ENCODE results near the gene PTH1R. TPM values are rescaled to one million over a fixed set of nuclear protein-coding genes. Genes with fewer than 3 reads are reported as not detected.

PTH1R gene
- polyA plus RNA-seq, 1 donor (not counting 4 experiments of a cell fraction or from before 2014, with no cell fraction given), result not detected

- peaks cover 5% of the 10 kb centered on the region for H3K4me1 ChIP-seq (ENCODE audit: control insufficient read depth, extremely low read depth, insufficient read depth, low read length)
- H3K27me3 ChIP-seq (ENCODE audit: control insufficient read depth, extremely low read depth, insufficient read depth, low read length), result peaks cover 47% of the 10 kb centered on the region
- H4K20me1 ChIP-seq (ENCODE audit: control insufficient read depth, extremely low read depth, insufficient read depth, low read length), result no peaks in the 10 kb centered on the region
- H3K9me3 ChIP-seq (ENCODE audit: control insufficient read depth, low read depth, low read length), result no peaks in the 10 kb centered on the region
- H3K27ac ChIP-seq (ENCODE audit: control insufficient read depth, insufficient read depth, low read length), result no peak overlapping the region
- no peak overlapping the region for H3K9ac ChIP-seq (ENCODE audit: control insufficient read depth, extremely low read depth, insufficient read depth, low read length)
- H3K79me2 ChIP-seq (ENCODE audit: control insufficient read depth, insufficient read depth, low read length), result no peaks in the 10 kb centered on the region
- DNase-seq (ENCODE audit: low read depth, low spot score) (no peak), FAIRE-seq (no peak)
- H3K36me3 ChIP-seq (ENCODE audit: control insufficient read depth in 2 of 2, extremely low read depth in 1 of 2, insufficient read depth in 2 of 2, low read length in 2 of 2), result no peaks in the 10 kb centered on the region
- TF ChIP-seq CTCF (optimal IDR thresholded peaks at IDR 0.05 in 1 of 3, IDR thresholded peaks at IDR 0.05 in 1 of 3, conservative IDR thresholded peaks at IDR 0.05 in 1 of 3; ENCODE audit: extremely low read depth in 1 of 3, insufficient read depth in 2 of 3, low read length in 3 of 3), result peak in 1 of 3 experiments; percentile 7
- TF ChIP-seq EZH2 (IDR thresholded peaks at IDR 0.05; ENCODE audit: low read length), result no peak
- dilution Hi-C loops (cut with MboI; ENCODE audit: extremely low pct_ligation_motif_present, low sequenced_read_pairs), result no loop called here
- peak overlapping the region; percentile 6 to 49 (median 38) for H3K4me3 ChIP-seq (ENCODE audit: control insufficient read depth in 2 of 3, extremely low read depth in 1 of 3, insufficient read depth in 2 of 3, low read depth in 1 of 3, low read length in 3 of 3)
- H3K4me2 ChIP-seq (ENCODE audit: control insufficient read depth, extremely low read depth, insufficient read depth, low read depth, low read length), result peak overlapping the region; percentile 69
- H3K9me1 ChIP-seq (ENCODE audit: control insufficient read depth, extremely low read depth, insufficient read depth, low read length), result no peaks in the 10 kb centered on the region
- peak overlapping the region; percentile 49 for H2AFZ ChIP-seq (ENCODE audit: control insufficient read depth, low read length)
Observed at GRCh38 chr3:46892285-46893145, 15.0 kb downstream of the PTH1R start.

GRCh38 chr3:46893146-46893748, 15.7 kb downstream of the PTH1R start:
- Histone ChIP-seq H3K27ac (ENCODE audit: control insufficient read depth, insufficient read depth, low read length) (no peak overlapping the region), H4K20me1 (ENCODE audit: control insufficient read depth, extremely low read depth, insufficient read depth, low read length) (no peaks in the 10 kb centered on the region), H2AFZ (ENCODE audit: control insufficient read depth, low read length) (no peak overlapping the region), H3K4me2 (ENCODE audit: control insufficient read depth, extremely low read depth, insufficient read depth, low read depth, low read length) (no peak overlapping the region), H3K9ac (ENCODE audit: control insufficient read depth, extremely low read depth, insufficient read depth, low read length) (no peak overlapping the region), H3K27me3 (ENCODE audit: control insufficient read depth, extremely low read depth, insufficient read depth, low read length) (peaks cover 54% of the 10 kb centered on the region), H3K4me1 (ENCODE audit: control insufficient read depth, extremely low read depth, insufficient read depth, low read length) (peaks cover 5% of the 10 kb centered on the region), H3K36me3 (ENCODE audit: control insufficient read depth in 2 of 2, extremely low read depth in 1 of 2, insufficient read depth in 2 of 2, low read length in 2 of 2) (no peaks in the 10 kb centered on the region), H3K79me2 (ENCODE audit: control insufficient read depth, insufficient read depth, low read length) (no peaks in the 10 kb centered on the region), H3K9me3 (ENCODE audit: control insufficient read depth, low read depth, low read length) (no peaks in the 10 kb centered on the region), H3K4me3 (ENCODE audit: control insufficient read depth in 2 of 3, extremely low read depth in 1 of 3, insufficient read depth in 2 of 3, low read depth in 1 of 3, low read length in 3 of 3) (no peak overlapping the region), H3K9me1 (ENCODE audit: control insufficient read depth, extremely low read depth, insufficient read depth, low read length) (no peaks in the 10 kb centered on the region)
- TF ChIP-seq CTCF (optimal IDR thresholded peaks at IDR 0.05 in 1 of 3, IDR thresholded peaks at IDR 0.05 in 1 of 3, conservative IDR thresholded peaks at IDR 0.05 in 1 of 3; ENCODE audit: extremely low read depth in 1 of 3, insufficient read depth in 2 of 3, low read length in 3 of 3) (no peak), EZH2 (IDR thresholded peaks at IDR 0.05; ENCODE audit: low read length) (no peak)
- DNase-seq (ENCODE audit: low read depth, low spot score), result no peak
- FAIRE-seq, result no peak
- dilution Hi-C loops (cut with MboI; ENCODE audit: extremely low pct_ligation_motif_present, low sequenced_read_pairs), result no loop called here
